HG03457 (cell line): ENCODE measurements around the gene RAB34.
A peak's percentile ranks its signal among the peaks of the same experiment; 100 is the strongest.
"Not testable (repeated sequence)": the region's sequence is repeated elsewhere in the genome, so short reads cannot be mapped to it uniquely, and the experiment has no call there.

Experiments
- ATAC-seq: cut with Tn5 transposase; IDR thresholded peaks from one replicate; pipeline ENCODE4 v1.9.1; 2021; ENCODE audit warnings: moderate number of reproducible peaks; ENCODE audit not compliant: unreplicated experiment

Gene RAB34

GRCh38 chr17:28728364-28729200 is 10.9 kb upstream of the RAB34 start, which contains the start of gene NEK8:
Gene NEK8 (plus strand): TSS chr17:28728788. CDS start chr17:28728814, 26 bp downstream.
- peak; percentile 32 for ATAC-seq

- ATAC-seq, result peak; percentile 31
Observed at GRCh38 chr17:28726627-28727491, 9.2 kb upstream of the RAB34 start.

DNA sequence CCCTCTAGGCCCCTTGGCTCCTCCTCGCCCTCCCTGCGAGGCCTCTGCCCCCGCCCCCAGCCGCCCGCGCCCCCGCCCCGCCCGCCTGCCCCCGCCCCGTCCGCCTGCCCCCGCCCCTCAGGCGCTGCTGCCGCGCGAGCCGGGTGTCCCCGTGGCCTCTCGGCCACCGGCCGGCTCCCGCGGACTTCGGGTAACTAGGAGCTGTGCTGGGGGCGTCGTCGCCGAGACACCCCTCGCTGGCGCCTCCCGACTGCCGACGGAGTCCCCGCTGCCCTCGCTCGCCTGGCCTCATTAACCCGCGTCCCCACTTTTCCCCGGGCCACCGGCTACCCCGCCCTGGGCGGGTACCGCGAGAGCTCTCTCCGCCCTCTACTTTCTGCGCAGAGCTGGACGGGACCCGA is 8.6 kb upstream of the RAB34 start, which contains the start of gene TLCD1:
Gene TLCD1, minus strand, starts transcription at position 8 of the 401 bp plus-strand sequence. CDS start 136 bp downstream, outside the sequence.
- ATAC-seq, result no peak

DNA sequence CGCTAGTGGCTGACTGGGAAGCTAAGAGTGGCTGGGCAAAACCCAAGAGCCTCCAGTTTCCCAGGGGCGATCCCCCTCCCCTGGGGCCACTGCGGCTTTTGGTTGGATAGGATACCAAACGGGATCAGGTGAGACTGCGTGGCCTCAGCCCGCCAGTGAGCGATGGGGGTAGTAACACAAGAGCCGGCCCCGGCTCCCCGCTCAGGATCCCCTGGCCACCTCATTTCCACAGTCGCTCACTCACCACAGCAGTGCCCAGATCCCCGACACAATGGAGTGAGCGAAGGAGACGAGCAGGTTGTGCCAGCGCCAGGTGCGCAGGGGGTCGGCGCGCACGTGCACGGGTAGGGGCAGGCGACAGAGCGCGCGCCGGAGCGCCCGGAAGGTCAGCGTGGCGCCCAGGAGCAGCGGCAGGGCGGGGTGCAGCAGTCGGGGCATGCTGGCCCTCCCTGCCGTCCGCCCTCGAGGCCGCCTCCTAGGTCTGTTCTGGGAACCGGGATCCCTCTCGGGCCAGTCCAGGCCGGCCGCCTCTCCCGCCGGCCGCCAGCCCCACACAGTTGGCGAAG is 8.1 kb upstream of the RAB34 start:
- no peak for ATAC-seq

- ATAC-seq, result no peak
Observed at GRCh38 chr17:28725166-28725659, 7.5 kb upstream of the RAB34 start.

DNA sequence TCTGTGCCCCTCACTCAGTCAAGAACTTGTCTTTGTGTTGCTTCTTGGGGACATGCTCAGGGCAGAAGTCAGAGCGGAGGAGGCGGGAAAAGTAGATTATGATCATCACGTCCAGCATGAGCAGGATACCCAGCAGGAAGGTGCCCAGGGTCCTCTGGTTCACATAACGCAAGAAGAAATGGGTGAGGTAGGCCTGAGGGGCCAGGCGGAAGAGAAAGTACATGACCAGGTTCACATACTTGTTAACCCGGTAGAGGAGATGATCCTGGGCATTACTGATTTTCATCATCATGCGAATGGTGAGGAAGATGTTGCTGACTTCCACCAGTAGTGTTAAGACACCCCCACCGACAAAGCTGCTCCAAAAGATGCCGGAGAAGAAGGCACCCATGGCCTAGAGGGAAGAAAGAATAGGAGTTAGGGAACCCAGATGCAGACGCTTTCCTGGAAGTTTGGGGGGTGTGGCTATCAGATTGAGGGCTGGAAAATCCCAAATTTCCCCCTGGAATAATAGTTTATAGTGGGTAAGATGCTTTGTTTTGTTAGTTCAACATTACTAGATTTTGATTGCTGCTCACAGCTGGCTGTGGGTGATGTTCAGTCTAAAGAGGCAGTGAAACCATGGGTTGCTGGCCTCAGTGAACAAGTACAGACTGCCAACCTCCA is 7.0 kb upstream of the RAB34 start:
- no peak for ATAC-seq

GRCh38 chr17:28723836-28724499 is 6.3 kb upstream of the RAB34 start:
- not testable (repeated sequence) for ATAC-seq

- ATAC-seq, result no peak
Observed at GRCh38 chr17:28723159-28723835, 5.6 kb upstream of the RAB34 start.

DNA sequence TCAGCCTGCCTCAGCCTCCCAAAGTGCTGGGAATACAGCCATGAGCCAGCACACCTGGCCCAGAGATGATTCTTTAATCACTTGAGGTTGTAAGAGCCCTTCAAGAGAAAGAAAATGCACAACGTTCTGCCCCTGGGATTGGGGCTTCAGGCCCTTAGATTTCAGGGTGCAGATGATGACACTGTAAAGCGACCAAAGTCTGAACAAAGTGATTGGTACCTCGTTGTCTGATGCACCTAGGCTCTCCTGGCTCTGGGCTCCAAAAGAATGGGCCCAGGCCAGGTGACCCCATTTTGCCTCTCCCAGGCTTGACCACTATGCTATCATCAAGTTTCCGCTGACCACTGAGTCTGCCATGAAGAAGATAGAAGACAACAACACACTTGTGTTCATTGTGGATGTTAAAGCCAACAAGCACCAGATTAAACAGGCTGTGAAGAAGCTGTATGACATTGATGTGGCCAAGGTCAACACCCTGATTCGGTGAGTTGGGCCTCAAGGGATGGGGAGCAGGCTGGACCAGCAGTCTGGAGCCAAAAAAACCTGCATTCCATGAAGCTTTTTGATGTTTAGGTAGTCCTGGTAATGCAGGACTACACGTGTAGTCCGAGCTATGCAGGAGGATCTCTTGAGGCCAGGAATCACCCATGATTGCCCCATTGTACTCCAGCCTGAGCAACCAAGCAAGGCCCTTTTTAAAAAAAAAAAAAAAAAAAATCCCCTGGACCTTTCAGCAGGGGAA is 4.9 kb upstream of the RAB34 start:
- no peak for ATAC-seq

GRCh38 chr17:28720997-28721329 is 3.3 kb upstream of the RAB34 start:
- ATAC-seq, result not testable (repeated sequence)

DNA sequence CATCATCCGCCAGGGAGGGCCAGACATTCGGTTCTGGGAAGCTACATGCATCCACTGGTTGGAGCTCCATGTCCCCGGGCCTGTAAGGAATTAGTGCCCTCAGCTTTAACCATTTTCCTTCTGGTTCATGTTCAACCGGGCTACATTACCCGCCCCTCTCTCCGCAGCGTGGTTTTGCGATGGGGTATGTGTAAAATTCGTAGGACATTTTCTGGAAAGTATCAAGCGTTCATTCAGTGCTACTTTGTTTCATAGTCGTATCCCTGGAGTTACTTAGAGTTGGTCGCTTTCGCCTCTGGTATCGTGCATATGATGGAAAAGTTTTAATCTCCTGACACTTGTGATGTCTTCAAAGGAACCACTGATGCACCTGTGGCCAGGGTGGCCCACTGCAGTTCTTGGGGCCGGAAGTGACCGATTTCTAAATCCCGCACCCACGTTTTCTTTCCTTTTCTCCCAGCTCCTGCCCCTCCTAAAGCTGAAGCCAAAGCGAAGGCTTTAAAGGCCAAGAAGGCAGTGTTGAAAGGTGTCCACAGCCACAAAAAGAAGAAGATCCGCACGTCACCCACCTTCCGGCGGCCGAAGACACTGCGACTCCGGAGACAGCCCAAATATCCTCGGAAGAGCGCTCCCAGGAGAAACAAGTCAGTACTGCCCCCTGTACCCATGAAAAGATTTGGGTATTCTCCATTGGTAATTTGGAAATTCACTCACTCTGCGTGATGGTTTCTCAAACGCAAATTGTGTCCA is 2.8 kb upstream of the RAB34 start:
- no peak for ATAC-seq

GRCh38 chr17:28719021-28719433 is 1.4 kb upstream of the RAB34 start:
- no peak for ATAC-seq

DNA sequence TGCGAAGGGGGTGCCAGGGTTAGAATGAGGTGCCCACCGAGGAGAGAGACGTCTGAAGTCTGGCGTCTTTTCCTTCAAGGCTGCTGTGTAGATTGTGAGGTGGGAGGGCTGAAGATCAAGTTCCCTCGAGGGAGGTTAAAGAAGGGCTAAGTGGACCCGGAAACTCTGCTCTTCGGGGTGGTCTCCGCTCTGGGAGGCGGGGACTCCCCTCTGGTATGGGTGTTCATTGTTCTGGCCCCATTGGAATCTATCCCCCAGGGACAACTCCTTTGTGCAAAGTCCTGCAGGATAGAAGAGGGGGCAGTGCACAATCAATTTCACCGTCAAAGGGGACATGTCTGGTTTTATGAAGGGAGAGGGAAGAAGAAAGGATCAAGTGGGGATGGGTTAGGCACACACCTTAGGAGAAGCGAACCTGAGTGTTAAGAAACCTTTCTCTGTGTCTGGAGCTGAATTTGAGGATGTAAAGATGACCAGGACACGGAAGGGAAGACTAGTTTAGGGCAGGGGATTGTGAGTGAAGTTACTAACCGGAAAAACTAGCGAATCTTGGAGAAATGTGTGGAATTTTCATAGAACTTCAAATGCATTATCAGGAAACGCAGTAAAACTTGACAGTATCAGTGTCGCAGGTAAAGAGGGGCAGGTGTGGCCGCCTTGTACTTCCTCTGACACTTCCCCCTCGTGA is 809 bp upstream of the RAB34 start:
- no peak for ATAC-seq

DNA sequence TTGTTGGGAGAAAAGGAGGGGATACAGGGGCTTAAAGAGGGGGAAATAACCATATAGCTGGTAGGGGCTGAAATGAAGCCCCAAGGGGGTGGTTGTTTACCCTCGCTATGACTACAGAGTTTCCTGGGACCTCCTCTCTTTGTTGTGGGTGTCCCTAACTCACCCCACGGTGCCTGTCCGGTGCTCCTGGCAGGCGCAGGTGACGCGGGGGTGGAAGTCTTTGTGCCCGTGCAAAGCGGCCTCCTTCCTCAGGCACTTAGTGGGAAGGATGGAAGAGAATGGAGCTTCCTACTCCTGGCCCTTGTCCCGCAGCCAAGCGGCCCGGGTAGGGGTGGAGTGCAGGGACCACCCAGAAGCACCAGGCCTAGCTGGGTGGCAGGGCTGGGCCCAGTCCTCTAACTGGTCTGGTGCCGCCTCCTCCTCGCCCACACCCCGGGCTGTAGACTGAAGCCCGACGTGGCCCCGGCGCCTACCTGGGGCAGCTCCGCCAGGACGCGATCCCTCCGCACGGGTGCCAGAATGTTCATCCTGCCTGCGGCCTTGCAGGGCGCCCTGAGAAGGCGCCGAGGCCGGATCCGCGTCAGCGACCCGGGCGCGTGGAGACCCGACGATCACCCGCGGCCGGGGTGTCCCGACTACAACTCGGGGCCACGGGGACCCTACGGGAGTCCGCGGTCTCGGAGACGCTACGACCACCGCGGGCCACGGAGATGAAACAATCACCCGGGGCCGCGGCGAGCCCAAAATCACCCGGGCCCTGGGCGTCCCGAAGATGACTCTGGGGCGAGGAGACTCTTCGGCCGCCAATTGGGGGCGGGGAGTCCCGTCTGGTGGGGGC is 709 bp downstream of the RAB34 start:
- no peak for ATAC-seq

GRCh38 chr17:28715217-28715616 is 2.5 kb downstream of the RAB34 start:
- ATAC-seq, result no peak

DNA sequence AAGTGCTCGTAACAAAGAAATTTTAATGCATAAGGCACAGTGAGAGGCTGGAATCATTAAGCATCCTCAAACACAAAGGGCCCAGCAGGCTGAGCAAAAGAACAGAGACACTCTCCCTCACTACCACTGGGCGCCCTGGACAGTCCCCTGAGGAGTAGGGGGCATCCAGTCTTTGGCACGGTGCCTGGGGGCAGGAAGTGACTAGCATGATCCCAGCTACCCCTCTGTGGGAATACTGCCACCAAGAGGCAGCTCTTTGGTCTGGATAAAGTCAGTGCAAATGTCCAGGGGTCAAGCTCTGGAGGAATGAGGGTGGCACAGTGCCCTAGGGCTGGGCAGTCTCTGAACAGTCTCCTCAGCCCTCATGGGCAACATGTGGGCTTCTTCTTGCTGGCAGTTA is 3.4 kb downstream of the RAB34 start:
- no peak for ATAC-seq
